OCI-LY1 (cell line): ENCODE measurements around the gene DNAJB1.

Experiments used
- EZH2 ChIP-seq: fragments of 200-600 bp; sonication (generic), shearing (Covaris generic); IDR thresholded peaks from 2 replicates; pipeline ENCODE4 v1.8.0; 2017; ENCODE audit warnings: borderline replicate concordance, mixed run types, mild to moderate bottlenecking, antibody characterized with exemption, low read length, moderate library complexity, mixed read lengths
- TF ChIP-seq, protein P1 (sequence below): fragments of 200-600 bp; sonication (generic), shearing (Covaris generic); IDR thresholded peaks from 2 replicates; pipeline ENCODE4 v1.5.1; 2017; ENCODE audit warnings: mild to moderate bottlenecking, antibody characterized with exemption, low read length, moderate library complexity, mixed read lengths

DNA sequence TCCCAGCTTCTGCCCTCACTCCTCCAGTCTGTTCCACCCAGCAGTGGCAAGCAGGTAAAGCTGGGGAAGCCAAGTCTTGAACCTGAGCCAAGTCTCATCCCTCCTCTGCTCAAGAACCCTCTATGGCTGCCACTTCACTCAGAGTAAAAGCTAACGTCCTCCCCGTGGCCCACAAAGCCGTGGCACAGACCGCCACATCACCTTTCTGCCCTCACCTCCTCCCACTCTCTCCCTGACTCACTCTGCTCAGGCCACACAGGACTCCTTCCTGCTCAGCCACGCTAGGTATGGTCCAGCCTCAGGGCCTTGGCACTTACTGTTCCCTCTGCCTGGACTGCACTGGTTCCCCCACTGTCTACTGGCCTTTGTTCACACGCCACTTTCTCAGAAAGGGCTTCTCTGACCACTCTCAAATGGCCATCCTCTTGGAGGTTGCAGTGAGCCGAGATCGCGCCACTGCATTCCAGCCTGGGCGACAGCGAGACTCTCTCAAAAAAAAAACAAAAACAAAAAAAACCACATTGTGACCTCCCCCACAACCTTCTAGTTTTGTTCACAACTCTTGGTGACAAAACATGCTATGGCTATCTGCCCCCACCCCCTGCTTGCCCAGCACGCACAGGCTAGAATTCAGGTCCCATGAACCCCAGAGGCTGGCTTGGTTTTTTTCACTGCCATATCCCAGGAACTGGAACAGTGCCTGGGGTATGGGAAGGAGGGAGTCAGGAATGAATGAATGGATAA lies 37.9 kb upstream of the DNAJB1 start:
- TF ChIP-seq, protein P1, sequence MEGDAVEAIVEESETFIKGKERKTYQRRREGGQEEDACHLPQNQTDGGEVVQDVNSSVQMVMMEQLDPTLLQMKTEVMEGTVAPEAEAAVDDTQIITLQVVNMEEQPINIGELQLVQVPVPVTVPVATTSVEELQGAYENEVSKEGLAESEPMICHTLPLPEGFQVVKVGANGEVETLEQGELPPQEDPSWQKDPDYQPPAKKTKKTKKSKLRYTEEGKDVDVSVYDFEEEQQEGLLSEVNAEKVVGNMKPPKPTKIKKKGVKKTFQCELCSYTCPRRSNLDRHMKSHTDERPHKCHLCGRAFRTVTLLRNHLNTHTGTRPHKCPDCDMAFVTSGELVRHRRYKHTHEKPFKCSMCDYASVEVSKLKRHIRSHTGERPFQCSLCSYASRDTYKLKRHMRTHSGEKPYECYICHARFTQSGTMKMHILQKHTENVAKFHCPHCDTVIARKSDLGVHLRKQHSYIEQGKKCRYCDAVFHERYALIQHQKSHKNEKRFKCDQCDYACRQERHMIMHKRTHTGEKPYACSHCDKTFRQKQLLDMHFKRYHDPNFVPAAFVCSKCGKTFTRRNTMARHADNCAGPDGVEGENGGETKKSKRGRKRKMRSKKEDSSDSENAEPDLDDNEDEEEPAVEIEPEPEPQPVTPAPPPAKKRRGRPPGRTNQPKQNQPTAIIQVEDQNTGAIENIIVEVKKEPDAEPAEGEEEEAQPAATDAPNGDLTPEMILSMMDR = no peak
- TF ChIP-seq EZH2 = no peak
